GM06990 (cell line): ENCODE data around the gene ATP8B4.

Experiments used
- DNase-seq: peaks from one replicate; pipeline ENCODE4 v3.0.0-alpha.2; 2011; ENCODE audit not compliant: insufficient read length; ENCODE audit errors: extremely low read depth
- H3K27me3 ChIP-seq: replicated peaks from 2 replicates; pipeline ENCODE4 v1.6.0; 2011; ENCODE audit warnings: low read length; ENCODE audit not compliant: control insufficient read depth, insufficient read depth
- H3K36me3 ChIP-seq: 2 replicates; pipeline ENCODE4 v1.5.1; 2011; ENCODE audit warnings: low read length; ENCODE audit not compliant: control insufficient read depth, insufficient read depth
- H3K4me3 ChIP-seq: replicated peaks from 2 replicates; pipeline ENCODE4 v1.5.1; 2011; ENCODE audit warnings: low read depth, mild to moderate bottlenecking, control low read depth, low read length
- CTCF ChIP-seq: IDR thresholded peaks from 2 replicates; pipeline ENCODE4 v1.5.1; 2011; ENCODE audit warnings: low read length, control low read depth, mild to moderate bottlenecking, inconsistent platforms; ENCODE audit not compliant: insufficient read depth, poor library complexity, severe bottlenecking

The ATP8B4 gene

GRCh38 chr15:50112488-50113186 is 6.4 kb downstream of the ATP8B4 start:
- Histone ChIP-seq H3K36me3 (no peaks in the 10 kb centered on the region), H3K27me3 (no peaks in the 10 kb centered on the region; the same call in 1 of the 2 replicates), H3K4me3 (no peak overlapping the region; the same call in 1 of the 2 replicates)
- no peak for TF ChIP-seq CTCF
- no peak for DNase-seq

GRCh38 chr15:50110285-50110684 is 8.7 kb downstream of the ATP8B4 start:
- H3K36me3 ChIP-seq = no peaks in the 10 kb centered on the region
- H3K4me3 ChIP-seq = no peak overlapping the region
- TF ChIP-seq CTCF = no peak
- DNase-seq = no peak
- H3K27me3 ChIP-seq = no peaks in the 10 kb centered on the region; the same call in 1 of the 2 replicates

GRCh38 chr15:50109076-50109987 is 9.7 kb downstream of the ATP8B4 start:
- no peak for TF ChIP-seq CTCF
- DNase-seq = no peak
- Histone ChIP-seq H3K27me3 (no peaks in the 10 kb centered on the region; the same call in 1 of the 2 replicates), H3K36me3 (no peaks in the 10 kb centered on the region), H3K4me3 (no peak overlapping the region)

- TF ChIP-seq CTCF = no peak
- no peaks in the 10 kb centered on the region; the same call in 1 of the 2 replicates for H3K27me3 ChIP-seq
- no peaks in the 10 kb centered on the region for H3K36me3 ChIP-seq
- no peak for DNase-seq
- H3K4me3 ChIP-seq = no peak overlapping the region
Measured at GRCh38 chr15:50108461-50108860, 10.6 kb downstream of the ATP8B4 start.

- TF ChIP-seq CTCF = no peak
- Histone ChIP-seq H3K4me3 (no peak overlapping the region), H3K36me3 (no peaks in the 10 kb centered on the region), H3K27me3 (no peaks in the 10 kb centered on the region; the same call in 1 of the 2 replicates)
- peak; percentile 64 for DNase-seq
Measured at GRCh38 chr15:50107591-50108408, 11.2 kb downstream of the ATP8B4 start.
